IMR-90 (cell line): ENCODE results near the gene SRXN1.

Source experiments
- BHLHE40 ChIP-seq: fragments of 150-350 bp; IDR thresholded peaks from 2 replicates; pipeline ENCODE4 v1.6.1; 2016; ENCODE audit warnings: mild to moderate bottlenecking, low read depth, low read length
- CEBPB ChIP-seq: IDR thresholded peaks from 2 replicates; pipeline ENCODE4 v1.6.1; 2012; ENCODE audit warnings: low read depth, low read length, improper control_type of control experiment
- MAZ ChIP-seq: IDR thresholded peaks from 2 replicates; pipeline ENCODE4 v1.6.1; 2012; ENCODE audit warnings: low read depth, mild to moderate bottlenecking, low read length, improper control_type of control experiment, moderate library complexity, borderline replicate concordance
- MXI1 ChIP-seq: IDR thresholded peaks from 2 replicates; pipeline ENCODE4 v1.6.1; 2012; ENCODE audit warnings: low read depth, mild to moderate bottlenecking, low read length, moderate library complexity, borderline replicate concordance
- POLR2A ChIP-seq: IDR thresholded peaks from 2 replicates; pipeline ENCODE4 v1.6.1; 2012; ENCODE audit warnings: mild to moderate bottlenecking, low read depth, low read length
- RAD21 ChIP-seq: IDR thresholded peaks from 2 replicates; pipeline ENCODE4 v1.6.1; 2012; ENCODE audit warnings: low read length, improper control_type of control experiment
- RFX5 ChIP-seq: IDR thresholded peaks from 2 replicates; pipeline ENCODE4 v1.8.0; 2012; ENCODE audit warnings: low read depth, mild to moderate bottlenecking, low read length, moderate library complexity
- SMC3 ChIP-seq: fragments of 150-350 bp; IDR thresholded peaks from 2 replicates; pipeline ENCODE4 v1.6.1; 2016; ENCODE audit warnings: low read depth, mild to moderate bottlenecking, antibody characterized with exemption, low read length, moderate library complexity
- USF2 ChIP-seq: fragments of 150-350 bp; IDR thresholded peaks from 2 replicates; pipeline ENCODE4 v1.6.1; 2017; ENCODE audit warnings: mild to moderate bottlenecking, antibody characterized with exemption, low read length, low read depth
- TF ChIP-seq, protein P1 (sequence below): conservative IDR thresholded peaks from 2 replicates; pipeline ENCODE4 v1.5.1; 2012; ENCODE audit warnings: mild to moderate bottlenecking, low read depth, low read length, improper control_type of control experiment
- TF ChIP-seq, protein P2 (sequence below): fragments of 150-350 bp; IDR thresholded peaks from 2 replicates; pipeline ENCODE4 v1.6.1; 2016; ENCODE audit warnings: low read depth, mild to moderate bottlenecking, low read length, moderate library complexity, borderline replicate concordance

GRCh38 chr20:665276-665675 is 12.3 kb upstream of the SRXN1 start:
- TF ChIP-seq, protein P1, sequence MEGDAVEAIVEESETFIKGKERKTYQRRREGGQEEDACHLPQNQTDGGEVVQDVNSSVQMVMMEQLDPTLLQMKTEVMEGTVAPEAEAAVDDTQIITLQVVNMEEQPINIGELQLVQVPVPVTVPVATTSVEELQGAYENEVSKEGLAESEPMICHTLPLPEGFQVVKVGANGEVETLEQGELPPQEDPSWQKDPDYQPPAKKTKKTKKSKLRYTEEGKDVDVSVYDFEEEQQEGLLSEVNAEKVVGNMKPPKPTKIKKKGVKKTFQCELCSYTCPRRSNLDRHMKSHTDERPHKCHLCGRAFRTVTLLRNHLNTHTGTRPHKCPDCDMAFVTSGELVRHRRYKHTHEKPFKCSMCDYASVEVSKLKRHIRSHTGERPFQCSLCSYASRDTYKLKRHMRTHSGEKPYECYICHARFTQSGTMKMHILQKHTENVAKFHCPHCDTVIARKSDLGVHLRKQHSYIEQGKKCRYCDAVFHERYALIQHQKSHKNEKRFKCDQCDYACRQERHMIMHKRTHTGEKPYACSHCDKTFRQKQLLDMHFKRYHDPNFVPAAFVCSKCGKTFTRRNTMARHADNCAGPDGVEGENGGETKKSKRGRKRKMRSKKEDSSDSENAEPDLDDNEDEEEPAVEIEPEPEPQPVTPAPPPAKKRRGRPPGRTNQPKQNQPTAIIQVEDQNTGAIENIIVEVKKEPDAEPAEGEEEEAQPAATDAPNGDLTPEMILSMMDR: no peak
- TF ChIP-seq RAD21 (no peak), MXI1 (no peak), POLR2A (no peak), SMC3 (no peak), CEBPB (no peak), RFX5 (no peak), MAZ (no peak), USF2 (no peak), BHLHE40 (no peak)
- TF ChIP-seq, protein P2, sequence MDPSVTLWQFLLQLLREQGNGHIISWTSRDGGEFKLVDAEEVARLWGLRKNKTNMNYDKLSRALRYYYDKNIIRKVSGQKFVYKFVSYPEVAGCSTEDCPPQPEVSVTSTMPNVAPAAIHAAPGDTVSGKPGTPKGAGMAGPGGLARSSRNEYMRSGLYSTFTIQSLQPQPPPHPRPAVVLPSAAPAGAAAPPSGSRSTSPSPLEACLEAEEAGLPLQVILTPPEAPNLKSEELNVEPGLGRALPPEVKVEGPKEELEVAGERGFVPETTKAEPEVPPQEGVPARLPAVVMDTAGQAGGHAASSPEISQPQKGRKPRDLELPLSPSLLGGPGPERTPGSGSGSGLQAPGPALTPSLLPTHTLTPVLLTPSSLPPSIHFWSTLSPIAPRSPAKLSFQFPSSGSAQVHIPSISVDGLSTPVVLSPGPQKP: no peak
